SKM-1 treated with dmso at 0.1 percent for 144 hours (cell line): ENCODE results near the gene COL8A2.

ENCODE experiments used
- DNase-seq: peaks from one replicate; lab custom pipeline; 2025; ENCODE audit not compliant: unreplicated experiment; lab: John Stamatoyannopoulos, UW

Gene COL8A2

DNA sequence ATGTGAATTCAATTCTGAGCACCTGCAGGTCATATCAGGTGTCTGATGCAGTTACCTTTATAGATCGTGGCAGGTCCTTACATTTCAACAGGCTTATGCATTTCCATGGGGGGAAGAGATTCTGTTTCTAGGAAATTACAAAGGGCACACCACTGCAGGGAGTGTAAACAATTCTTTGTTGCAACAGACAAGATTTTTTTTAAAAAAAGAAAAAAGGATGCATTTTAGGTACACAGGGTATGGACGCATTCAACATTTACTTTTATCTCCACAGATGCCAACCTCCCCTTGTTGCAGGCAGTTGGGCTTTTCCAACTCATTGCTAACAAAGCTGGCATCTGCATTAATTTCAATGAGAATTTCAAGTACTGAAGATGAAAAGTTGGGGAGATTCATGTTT, 54.7 kb downstream of the COL8A2 start:
- DNase-seq, result no peak

DNA sequence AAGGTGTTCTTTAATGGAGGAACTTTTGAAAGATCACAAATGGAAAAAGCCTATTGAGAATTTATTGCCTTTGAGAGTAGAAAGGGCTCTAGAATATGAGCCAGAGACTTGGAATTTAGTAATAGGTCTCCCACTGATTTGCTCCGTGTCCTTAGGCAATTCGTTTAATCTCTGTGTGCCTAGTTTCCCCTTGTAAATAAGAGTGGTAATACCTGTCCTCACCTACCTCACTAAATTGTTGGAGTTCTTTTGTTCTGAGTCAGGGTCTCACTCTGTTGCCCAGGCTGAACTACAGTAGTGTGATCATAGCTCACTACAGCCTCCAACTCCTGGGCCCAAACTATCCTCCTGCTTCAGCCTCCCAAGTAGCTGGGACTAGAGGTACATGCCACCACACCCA, 56.2 kb downstream of the COL8A2 start:
- no peak for DNase-seq

DNA sequence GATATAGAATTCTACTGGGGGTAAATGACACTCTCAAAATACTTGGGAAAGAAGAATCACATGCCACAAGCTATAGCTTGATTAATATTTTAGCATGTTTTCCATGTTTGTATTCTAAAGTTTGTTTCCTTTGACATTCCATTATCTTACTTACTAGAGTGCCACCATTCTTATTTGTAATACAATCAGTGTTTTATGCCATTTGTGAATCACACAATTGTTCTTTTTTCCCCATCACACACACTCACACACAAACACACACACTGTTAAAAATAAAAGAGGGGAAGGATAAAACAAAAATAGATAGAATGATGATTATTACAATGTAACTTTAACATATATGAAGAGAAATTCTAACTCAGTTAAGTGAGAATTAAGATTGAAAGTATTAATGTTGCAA, 57.2 kb downstream of the COL8A2 start:
- DNase-seq, result no peak

DNA sequence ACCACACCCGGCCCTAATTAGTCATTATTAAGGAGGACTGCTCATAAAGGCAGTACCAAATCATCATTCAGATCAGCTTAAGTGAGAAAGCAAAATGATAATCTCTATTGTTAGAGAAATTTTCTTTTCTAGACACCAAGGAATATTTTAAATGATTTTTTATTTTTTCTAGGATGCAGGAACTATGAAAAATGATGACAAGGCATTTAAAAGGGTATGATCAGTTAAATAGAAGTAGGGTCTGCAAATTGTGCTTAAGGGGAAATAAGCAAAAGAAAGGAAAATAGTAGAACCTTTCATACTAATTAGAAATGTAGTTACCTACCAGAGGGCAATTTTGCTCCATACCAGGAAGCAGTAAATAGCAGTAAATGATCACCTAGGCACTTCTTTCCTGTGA, 62.7 kb downstream of the COL8A2 start:
- no peak for DNase-seq

DNA sequence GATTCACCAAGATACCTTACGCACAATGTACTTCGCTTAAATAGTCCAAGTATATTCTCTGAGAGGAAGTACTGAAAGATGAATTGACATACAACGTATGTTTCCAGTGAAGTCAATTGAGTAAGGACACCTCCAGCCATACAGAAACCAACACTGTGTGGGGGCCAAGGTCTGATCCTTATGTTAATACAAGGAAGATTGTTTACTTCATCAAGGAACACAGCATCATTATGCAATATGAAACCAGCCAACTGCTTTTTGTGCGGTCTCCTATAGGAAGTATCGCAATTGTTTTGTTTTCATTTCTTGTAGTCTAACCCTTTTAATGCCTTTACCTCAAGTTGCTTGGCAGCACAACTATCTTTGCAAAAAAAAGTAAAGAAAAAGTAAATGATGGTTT, 69.3 kb downstream of the COL8A2 start:
- no peak for DNase-seq

DNA sequence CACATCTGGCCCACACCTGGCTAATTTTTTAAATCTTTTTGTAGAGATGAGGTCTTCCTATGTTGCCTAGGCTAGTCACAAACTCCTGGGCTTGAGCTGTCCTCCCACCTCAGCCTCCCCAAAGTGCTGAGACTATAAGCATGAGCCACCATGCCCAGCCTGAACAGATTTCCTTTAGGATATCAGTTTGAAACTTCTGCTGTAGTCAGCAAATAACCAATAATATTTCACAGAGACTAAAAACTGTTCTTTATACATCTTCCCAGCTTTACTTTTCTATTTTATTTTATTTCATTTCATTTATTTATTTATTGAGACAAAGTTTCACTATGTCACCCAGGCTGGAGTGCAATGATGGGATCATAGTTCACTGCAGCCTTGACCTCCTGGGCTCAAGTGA, 71.0 kb downstream of the COL8A2 start:
- DNase-seq, result no peak

DNA sequence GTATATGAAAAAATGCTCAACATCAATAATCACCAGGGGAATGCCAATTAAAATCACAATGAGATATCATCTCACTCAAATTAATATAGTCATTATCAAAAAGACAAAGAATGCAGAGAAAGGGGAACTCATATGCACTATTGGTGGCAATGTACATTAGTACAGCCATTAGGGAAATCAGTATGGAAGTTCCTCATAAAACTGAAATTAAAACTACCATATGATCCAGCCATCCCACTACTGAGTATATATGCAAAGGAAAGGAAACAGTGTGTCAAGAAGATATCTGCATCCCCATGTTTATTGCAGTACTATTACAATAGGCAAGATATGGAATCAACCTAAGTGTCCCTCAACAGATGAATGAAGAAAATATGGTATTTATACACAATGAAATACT, 73.2 kb downstream of the COL8A2 start:
- no peak for DNase-seq
